Dedifferentiated amniotic fluid mesenchymal stem cell (primary cell): ENCODE results near the gene PROB1.
A peak's percentile ranks its signal among the peaks of the same experiment; 100 is the strongest.
"Not testable (repeated sequence)": the region's sequence is repeated elsewhere in the genome, so short reads cannot be mapped to it uniquely, and the experiment has no call there.

Source experiments
- DNase-seq: peaks from one replicate; pipeline ENCODE4 v3.0.0-alpha.2; 2016; ENCODE audit errors: extremely low spot score

PROB1 gene

GRCh38 chr5:139413153-139413552 lies 18.2 kb upstream of the PROB1 start:
- DNase-seq, result no peak

DNA sequence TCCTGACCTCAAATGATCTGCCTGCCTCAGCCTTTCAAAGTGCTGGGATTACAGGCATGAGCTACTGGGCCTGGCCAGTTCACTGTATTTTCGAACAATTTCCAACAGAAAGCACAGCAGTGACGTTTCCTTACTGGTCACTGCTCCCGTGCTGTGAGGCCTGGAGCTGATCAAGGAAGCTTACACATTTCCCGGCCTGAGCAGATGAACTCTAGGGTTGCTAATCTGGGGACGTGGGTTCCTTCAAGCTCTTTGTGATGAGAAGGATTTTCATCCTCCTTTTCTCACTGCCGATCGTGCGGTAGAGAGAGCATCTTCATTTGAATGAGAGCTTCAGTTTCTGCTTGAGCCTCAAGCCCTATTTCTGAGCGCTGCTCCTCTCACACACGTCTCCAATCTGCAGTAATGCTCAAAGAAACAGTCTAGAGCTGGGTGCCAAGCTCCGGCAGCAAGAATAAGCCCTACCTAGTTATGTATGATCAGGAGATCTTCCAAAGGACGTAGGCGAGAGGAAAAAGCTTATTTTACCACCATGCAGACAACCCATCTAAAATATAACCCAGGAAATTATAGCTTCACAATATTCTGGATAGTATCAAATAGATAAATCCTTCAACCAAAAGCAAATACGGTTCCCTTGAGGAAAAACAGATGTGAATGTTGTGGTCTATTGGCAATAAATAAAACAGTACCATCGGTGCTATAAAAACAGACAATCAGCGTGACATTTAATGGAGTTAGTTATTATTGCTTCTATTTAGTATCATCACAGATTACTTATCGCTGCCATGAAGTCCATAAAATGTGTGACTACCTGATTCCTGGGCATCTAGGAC lies 16.3 kb upstream of the PROB1 start:
- no peak for DNase-seq

GRCh38 chr5:139410121-139410992 lies 15.5 kb upstream of the PROB1 start:
- DNase-seq, result no peak

DNA sequence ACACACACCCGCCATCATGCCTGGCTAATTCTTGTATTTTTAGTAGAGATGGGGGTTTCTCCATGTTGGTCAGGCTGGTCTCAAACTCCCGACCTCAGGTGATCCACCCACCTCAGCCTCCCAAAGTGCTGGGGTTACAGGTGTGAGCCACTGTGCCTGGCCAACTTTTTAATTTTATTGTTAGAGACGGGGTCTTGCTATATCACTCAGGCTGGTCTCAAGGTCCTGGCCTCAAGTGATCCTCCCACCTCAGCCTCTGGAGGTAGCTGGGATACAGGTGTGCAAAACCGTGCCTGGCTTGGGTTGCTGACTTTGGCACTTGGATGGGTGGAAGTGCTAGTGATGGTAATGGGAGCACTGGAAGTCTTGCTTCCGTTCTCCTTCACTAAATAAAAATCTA lies 14.2 kb upstream of the PROB1 start:
- not testable (repeated sequence) for DNase-seq

- no peak for DNase-seq
Measured at GRCh38 chr5:139408191-139408590, 13.3 kb upstream of the PROB1 start.

DNA sequence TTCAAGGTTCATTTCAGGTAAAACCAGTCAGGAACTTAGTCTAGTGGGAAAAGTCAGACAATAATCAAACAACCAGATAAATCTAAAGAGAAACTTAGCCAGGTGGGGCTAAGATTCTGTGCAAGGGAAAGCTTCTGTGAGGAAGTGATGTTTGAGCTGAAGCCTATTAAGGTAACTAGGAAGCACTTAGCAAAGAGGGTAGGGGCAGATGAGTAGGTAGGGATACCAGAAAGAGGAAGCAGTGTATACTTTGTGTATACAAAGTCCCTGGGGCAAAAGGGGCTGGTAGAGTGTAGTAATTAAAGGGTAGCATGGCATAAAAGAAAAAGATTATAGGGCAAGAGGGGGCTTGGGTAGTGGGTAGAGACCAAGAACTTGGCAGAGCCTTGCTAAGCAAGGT lies 12.6 kb upstream of the PROB1 start:
- no peak for DNase-seq

DNA sequence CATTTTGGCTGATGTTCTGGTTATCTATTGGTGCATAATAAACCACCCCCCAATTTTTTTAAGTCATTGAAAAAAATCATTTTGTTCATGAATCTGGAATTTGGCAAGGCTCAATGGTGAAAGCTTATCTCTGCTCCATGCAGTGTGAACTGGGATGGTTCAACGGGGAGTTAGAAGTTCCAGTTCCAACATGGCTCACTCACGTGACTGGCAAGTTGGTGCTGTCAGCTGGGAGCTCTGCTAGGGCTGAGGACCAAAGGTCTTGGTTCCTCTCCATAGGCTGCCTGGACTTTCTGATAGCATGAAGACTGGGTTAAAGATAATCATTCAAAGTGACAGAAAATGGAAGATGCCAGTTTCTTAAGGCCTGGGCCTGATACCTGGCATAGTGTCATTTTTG lies 12.1 kb upstream of the PROB1 start:
- DNase-seq, result no peak

DNA sequence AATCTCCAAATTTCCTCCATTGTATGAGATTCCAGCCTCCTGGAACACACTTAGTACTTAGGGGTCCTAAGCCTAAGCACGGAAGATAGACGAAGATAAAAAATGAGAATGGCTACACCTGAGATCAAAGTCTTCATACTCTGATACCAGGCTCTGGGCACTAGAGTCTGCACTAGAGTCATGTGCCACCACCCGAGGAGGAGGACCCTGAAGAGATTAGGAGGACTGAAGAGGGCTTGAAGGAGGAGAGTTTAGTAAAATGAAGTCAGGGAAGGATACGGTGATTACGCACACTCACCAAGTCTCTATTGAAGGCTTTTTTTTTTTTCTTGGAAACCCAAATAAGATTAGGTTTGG lies 9.6 kb upstream of the PROB1 start:
- no peak for DNase-seq

DNA sequence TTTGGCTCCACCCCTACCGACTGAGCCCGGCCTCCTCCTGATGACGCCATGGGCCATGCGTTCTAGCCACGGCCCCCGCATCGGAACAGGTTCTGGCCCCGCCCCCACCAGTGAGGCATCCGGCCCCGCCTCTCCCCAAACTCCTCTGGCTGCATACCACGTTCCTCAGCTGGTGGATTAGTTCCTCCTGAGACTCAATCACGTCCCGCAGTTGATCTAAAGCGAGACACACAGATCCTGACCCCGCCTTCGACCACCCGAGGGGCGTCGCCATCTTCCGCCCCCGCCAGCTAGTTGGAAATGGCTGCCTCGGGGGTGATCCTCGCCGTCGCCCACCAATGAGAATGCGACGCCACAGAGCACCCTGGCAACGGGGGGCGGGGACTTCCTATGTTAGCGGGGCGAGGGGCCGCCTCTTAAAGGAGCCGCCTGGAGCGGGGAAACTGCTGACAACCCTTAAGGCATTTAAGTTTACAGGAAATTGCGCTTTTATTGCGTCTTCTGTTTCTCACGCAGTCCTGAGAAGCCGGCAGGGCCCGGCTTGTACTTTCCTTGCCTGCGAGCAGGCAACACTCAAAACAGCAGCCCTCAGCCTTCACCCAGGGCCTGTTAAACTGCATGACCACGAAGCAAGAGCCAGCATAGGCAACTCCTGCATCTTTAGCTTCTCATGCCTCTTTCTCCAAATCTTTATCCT lies 9.0 kb upstream of the PROB1 start, which contains the start of gene SPATA24:
Gene SPATA24 (minus strand): TSS at position 303 of the 697 bp plus-strand sequence. CDS start 29 bp downstream, at position 274.
- DNase-seq, result peak; percentile 95

- no peak for DNase-seq
Measured at GRCh38 chr5:139403418-139403786, 8.5 kb upstream of the PROB1 start.

DNA sequence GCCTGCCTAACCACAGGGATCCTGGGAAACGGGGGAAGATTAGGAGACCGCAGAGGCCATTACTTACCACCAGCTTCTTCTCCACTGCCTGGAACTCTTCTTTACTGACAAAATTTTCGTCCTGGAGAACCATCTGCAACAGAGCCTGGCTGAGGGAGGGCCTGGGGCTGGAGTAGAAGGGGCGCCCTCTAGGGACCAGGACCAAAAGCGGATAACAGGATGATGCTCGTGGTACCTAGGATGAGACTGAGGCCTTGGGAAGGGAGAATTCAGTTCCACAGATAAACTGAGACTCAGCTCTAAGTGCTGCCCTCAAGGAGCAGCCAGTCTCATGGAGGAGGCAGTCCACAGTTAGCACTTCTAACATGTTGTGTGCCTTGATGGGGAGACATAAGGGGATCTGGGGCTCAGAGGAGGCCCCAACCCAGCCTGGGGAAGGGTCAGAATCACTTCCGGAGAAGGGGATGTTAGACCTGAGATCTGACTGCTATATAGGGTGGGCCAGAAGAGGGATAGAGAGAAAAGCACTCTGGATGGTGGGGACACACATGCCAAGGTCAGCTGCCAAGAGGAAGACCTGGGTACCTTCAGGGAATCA lies 7.8 kb upstream of the PROB1 start:
- DNase-seq, result no peak

GRCh38 chr5:139401546-139401945 lies 6.6 kb upstream of the PROB1 start:
- no peak for DNase-seq

DNA sequence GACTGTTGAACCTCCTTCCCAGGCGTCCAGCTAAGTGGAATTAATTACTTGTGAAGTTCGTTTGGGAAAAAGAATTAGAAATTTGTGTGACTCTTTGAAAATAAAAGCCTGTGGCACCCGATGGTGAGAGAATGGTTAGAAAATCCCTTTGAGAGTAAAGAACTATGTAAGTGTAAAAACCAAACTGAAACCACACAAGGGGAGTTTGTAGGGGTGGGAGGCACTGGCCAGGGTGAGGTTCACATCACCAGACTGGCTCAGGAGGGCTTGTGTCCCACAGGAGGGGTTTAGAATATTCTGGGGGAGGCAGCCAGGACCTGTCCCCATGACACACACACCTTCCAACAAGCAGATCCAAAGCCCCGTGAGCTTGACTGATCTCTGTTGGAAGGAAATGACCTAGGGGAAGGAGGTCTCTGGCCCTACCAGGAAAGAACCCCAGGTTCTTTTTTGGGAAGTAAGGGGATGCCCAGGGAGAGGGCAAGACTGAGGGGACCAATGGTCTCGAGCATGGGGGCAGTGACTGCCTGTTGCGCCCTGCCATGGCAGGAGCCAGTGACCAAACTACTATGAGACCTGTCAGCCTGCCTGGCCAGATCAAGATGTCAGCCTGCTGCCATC lies 4.7 kb upstream of the PROB1 start:
- no peak for DNase-seq

GRCh38 chr5:139397921-139398320 lies 3.0 kb upstream of the PROB1 start:
- no peak for DNase-seq

DNA sequence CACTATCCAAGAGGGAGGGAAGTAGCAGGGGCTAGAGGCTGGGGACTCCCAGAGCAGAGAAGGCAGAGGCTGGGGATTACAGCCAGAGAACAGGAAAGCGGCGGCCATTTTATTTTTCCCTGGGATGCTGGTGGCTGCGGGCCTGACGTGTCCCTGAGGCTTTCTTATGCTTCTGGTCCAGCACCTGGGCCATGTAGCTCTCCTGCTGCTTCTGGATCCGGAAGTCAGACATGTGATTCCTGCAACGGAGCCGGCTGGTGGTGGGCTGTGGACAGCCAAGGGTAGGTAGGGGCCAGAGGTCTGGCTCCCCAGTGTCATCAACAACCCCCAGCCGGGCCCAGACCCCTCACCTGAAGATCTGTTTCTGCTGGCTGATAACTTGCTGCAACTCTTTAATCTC lies 1.8 kb upstream of the PROB1 start:
- no peak for DNase-seq

- no peak for DNase-seq
Measured at GRCh38 chr5:139395844-139396640, 1.1 kb upstream of the PROB1 start.

- DNase-seq, result no peak
Measured at GRCh38 chr5:139394123-139394653, 716 bp downstream of the PROB1 start.

- no peak for DNase-seq
Measured at GRCh38 chr5:139393497-139394122, 1.3 kb downstream of the PROB1 start.

DNA sequence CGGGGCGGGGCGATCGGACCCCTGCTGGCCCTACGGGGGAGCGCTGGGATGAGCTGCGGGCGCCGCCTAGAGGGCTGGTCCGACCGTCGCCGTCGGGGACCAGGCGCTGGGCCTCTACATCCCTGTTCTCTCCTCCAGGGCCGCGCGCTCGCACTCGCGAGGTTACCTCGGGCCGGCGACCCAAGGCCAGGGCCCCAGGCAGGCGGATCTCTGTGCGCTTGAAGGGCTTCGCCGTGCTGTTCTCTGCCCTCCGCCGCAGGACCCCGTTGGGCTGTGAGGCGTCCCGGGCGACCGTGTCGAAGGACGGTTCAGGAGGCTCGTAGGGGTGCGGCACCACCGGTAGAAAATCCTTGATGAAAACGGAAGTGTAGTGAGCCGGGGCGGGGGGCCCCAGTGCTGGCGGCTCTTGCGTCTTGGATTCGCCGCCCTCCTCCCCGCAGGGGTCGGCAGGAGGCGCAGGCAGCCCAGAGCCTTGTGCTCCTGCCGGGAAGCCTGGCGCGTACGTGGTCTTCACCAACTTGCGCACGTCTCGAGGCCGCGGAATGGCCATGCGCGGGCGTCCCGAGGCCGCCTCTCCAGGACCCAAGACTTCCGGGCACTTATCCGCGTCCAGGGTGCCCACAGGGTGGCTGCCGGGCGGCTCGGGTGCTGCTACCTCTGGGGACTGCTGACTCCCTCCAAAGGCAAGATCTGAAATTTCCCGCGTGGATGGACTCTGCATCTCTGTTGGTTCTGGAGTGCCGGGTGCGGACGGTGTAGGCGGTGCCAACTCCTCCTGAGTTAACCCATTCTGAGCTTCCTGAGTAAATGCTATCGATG lies 2.0 kb downstream of the PROB1 start:
- DNase-seq, result no peak
